Thyroid gland (tissue), 4 donors: ENCODE measurements around the gene GPR83. TPM values are rescaled to one million over a fixed set of nuclear protein-coding genes. Genes with fewer than 3 reads are reported as not detected.

Source experiments
- DNase-seq, 2 donors: peaks; one replicate each; pipeline ENCODE4 v3.0.0-alpha.2; 2019
- H3K27ac ChIP-seq, 3 donors: fragments of 200-600 bp; sonication (generic); 1 replicate in 2 of 3; 2 replicates in 1 of 3; pipeline ENCODE4 v1.5.1; 2016 to 2019; ENCODE audit warnings: mild to moderate bottlenecking in 1 of 3, moderate library complexity in 1 of 3
- H3K27me3 ChIP-seq: fragments of 200-600 bp; sonication (generic); one replicate; pipeline ENCODE4 v1.5.1; 2019
- H3K36me3 ChIP-seq, 2 donors: fragments of 200-600 bp; sonication (generic); one replicate each; pipeline ENCODE4 v1.5.1; 2016 to 2019
- H3K4me1 ChIP-seq, 2 donors: fragments of 200-600 bp; sonication (generic); one replicate each; pipeline ENCODE4 v1.5.1; 2017 to 2019
- H3K4me3 ChIP-seq, 3 donors: fragments of 200-600 bp; sonication (generic); replicated peaks in 1 of 3; 1 replicate in 2 of 3; 2 replicates in 1 of 3; pipeline ENCODE4 v1.5.1; 2016; ENCODE audit warnings: mild to moderate bottlenecking in 1 of 3
- H3K9me3 ChIP-seq: fragments of 200-600 bp; sonication (generic); one replicate; pipeline ENCODE4 v1.5.1; 2017
- CTCF ChIP-seq, 6 experiments: fragments of 200-600 bp in 3 of 6; fragments of 450-650 bp in 3 of 6; sonication (generic) in 3 of 6; IDR thresholded peaks; one replicate each; pipeline ENCODE4 v1.5.1; 2016 to 2019; ENCODE audit warnings: antibody characterized with exemption in 6 of 6, mild to moderate bottlenecking in 2 of 6, inconsistent platforms in 1 of 6, moderate library complexity in 1 of 6
- POLR2A ChIP-seq, 2 donors: fragments of 450-650 bp; IDR thresholded peaks; one replicate each; pipeline ENCODE4 v1.6.1; 2017; ENCODE audit warnings: antibody characterized with exemption in 2 of 2, mild to moderate bottlenecking in 2 of 2, moderate library complexity in 1 of 2
- WGBS, 2 donors: methylation state at CpG; one replicate each; pipeline ENCODE4 v1.1.5; 2017; 5-methylcytosine and 5-hydroxymethylcytosine counted together
- intact Hi-C: fragments of 100-400 bp; cut with DNase I; formaldehyde crosslinking; loops from one replicate; pipeline ENCODE4 v1.15.1; 2023
- total RNA-seq, 4 donors: library from RNA; depleted of rRNA; stranded (reverse); fragments of >200 nt; gene quantifications; one replicate each; pipeline ENCODE4 v1.2.3, GENCODE V29; 2016

The GPR83 gene
- total RNA-seq, 4 donors from 2014 or later, result 0.81 to 9.4 (median 4.4) TPM

- WGBS, 2 donors, result 58 to 70% methylated on average over 3 to 6 of the region's 6 CpGs
- intact Hi-C loops, result no loop called here
- peak; percentile 73 to 77 for DNase-seq
- peaks cover 17 to 18% of the 10 kb centered on the region in 2 donors for H3K4me1 ChIP-seq
- H3K36me3 ChIP-seq, result no peaks in the 10 kb centered on the region
- no peaks in the 10 kb centered on the region for H3K9me3 ChIP-seq
- no peak overlapping the region for H3K27ac ChIP-seq
- no peaks in the 10 kb centered on the region for H3K27me3 ChIP-seq
- H3K4me3 ChIP-seq, result no peak overlapping the region
- TF ChIP-seq POLR2A (IDR thresholded peaks at IDR 0.05) (no peak), CTCF (IDR thresholded peaks at IDR 0.05) (no peak)
Observed at GRCh38 chr11:94328587-94329080, 72.6 kb downstream of the GPR83 start.

Other genes with a start within 250 kb of the GPR83 start
- gene IZUMO1R, start 96.8 kb downstream of the GPR83 start, total RNA-seq, result not detected
- 10 to 100 TPM; 18.4 to 25.0 (median 22.8) TPM for gene MRE11, start 92.4 kb upstream of the GPR83 start, total RNA-seq
- 10 to 100 TPM; 29.8 to 61.4 (median 32.2) TPM for gene ANKRD49, start 92.6 kb upstream of the GPR83 start, total RNA-seq
- not detected for gene C11orf97, start 111.0 kb upstream of the GPR83 start, total RNA-seq
- 1 to 10 TPM; 3.8 to 7.4 (median 6.0) TPM for gene FUT4, start 142.5 kb upstream of the GPR83 start, total RNA-seq
- 1 to 10 TPM; 1.5 to 5.1 (median 3.5) TPM for gene PIWIL4, start 165.9 kb upstream of the GPR83 start, total RNA-seq